ENCODE data around the gene KCNQ1OT1.

GRCh38 chr11:2694495-2694894 lies 5.3 kb downstream of the KCNQ1OT1 start:
- TF ChIP-seq CTCF (IDR thresholded peaks at IDR 0.05; ENCODE audit: low read length) (no peak), EZH2 (IDR thresholded peaks at IDR 0.05; ENCODE audit: borderline replicate concordance, low read length) (no peak)

Data from OCI-LY1 (cell line).